GM21825 (cell line): ENCODE data around the gene HOXA7.

Experiments used
- ATAC-seq: cut with Tn5 transposase; IDR thresholded peaks from one replicate; pipeline ENCODE4 v1.9.1; 2021; ENCODE audit warnings: mild to moderate bottlenecking, moderate library complexity; ENCODE audit not compliant: unreplicated experiment

The HOXA7 gene

DNA sequence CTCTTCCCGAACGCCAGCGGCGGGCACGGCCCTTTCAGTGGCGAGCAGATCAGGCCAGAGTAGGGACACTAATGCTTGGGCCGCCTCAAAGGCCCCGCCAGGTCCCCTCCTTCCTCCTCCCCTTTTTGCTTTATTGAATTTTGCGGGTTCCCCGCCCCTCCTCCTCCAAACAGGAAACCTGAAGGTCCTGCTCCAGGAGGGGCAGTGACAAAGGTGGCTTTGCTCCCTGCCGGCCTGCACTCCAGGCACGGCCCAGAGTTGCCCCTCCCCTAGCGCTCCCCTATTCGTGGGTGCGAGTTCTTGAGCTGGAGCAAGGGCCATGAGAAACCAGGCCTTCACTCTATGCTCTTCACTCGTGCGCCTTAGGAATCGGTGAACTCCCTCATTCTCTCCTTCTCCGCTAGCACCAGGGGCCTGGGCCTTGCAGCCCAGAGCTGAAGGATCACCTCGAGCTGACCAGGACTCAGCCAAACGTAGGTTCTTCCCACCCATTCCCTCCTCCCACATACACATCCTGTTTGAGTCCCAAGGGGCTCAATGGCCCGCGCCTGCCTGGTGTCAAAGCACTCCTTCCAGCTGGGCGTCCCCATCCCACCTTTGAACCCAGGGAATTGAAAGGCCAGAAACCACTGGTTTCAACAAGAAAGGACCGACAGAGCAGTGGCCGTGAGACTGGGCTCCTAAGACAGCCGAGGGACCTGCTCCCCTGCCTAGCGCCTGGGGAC is 8.3 kb downstream of the HOXA7 start:
- ATAC-seq = no peak

DNA sequence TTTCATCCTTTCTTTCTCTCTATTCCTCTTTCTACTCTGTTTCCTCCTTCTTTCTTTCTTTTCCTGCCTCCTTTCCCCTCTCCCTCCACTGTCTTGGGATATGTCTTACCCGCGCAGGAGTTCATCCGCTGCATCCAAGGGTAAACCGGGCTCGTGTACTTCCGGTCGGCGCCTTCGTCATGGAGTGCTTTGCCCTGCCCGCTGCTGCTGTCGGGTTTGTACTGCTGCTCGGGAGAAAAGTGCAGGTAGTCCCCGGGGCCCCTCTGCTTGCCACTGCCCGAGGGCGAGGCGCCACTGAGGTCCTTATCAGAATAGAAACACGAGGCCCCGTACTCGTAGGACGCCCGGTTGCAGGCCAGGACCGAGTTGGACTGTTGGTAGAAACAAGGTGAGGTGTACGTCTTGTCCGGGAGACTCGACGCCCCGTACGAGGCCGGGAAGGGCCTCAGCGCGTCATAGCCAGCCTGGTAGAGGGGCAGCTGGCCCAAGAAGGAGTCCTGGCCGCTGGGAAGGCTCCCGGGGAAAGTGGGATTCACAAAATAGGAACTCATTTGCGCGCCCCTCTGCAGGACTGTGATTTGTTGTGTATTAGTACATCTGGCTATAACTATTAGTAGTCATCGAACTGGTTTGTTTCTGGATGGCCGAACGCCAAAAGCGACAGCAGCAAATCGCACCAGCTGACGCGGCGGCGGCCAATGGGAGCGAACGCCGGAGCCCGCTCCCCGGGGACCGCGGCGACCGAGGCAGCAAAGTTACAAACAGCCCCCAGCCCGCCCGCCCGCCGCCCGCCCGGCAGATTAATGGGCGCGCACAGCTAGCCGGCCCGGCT is 9.1 kb downstream of the HOXA7 start, which contains the start of gene HOXA6:
Gene HOXA6, minus strand, starts transcription at position 576 of the 832 bp plus-strand sequence. Its CDS starts 25 bp downstream, at position 551.
- ATAC-seq = no peak

DNA sequence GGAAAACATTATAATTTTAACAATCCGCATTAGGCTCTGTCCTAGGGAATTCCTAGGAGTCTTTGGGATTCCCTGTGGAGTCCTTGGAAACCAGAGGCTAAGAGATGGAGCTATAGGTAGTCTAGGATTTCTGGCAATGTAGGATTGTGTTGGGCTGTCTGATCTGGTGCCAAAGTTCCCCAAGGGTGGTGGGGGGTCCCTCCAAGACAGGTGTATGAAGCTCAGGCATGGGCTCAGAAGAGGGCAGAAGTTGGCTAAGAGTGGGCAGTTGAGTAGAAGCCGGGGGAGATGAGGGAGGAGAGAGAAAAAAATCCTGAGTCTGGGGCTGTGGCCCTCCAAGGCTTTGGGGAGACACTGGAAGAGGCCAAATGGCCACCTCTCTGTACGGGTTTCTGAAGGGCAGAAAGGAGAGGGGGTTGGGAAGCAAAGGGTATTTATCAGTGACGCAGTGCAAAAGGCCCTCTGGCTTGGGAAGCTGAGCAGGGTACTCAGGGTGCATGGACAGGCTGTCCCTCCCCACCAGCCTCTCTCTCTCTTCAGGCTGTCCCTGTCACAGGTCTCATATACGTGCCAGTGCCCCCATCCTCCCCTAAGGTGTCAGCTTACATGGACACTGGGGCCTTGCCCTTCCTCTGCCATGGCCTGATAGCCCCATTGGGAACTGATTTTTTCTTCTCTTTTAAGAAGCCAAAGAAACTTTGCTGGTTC is 9.8 kb downstream of the HOXA7 start:
- ATAC-seq = no peak

DNA sequence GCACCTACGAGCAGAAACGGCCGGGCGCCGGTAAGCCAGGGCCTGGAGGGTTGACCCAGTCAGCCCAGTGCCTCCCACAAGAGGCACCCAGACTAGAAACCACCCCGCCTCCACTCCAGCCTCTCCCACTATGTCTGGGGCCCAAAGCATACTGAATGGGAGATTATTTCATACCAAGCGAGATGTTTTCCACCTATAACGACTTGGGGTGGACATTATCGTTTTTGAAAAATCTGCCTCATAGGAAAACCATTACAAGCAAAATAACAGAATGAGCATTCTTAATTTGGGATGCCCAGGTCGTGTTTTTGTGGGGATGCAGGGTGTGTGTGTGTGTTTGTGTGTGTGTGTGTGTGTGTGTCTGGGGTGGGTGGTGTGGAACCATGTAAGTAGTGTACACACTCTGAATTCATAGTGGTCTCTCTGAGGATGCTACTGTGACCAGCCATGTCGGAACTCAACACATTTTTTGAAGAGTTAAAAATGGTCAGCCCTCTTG is 10.5 kb downstream of the HOXA7 start:
- ATAC-seq = no peak

DNA sequence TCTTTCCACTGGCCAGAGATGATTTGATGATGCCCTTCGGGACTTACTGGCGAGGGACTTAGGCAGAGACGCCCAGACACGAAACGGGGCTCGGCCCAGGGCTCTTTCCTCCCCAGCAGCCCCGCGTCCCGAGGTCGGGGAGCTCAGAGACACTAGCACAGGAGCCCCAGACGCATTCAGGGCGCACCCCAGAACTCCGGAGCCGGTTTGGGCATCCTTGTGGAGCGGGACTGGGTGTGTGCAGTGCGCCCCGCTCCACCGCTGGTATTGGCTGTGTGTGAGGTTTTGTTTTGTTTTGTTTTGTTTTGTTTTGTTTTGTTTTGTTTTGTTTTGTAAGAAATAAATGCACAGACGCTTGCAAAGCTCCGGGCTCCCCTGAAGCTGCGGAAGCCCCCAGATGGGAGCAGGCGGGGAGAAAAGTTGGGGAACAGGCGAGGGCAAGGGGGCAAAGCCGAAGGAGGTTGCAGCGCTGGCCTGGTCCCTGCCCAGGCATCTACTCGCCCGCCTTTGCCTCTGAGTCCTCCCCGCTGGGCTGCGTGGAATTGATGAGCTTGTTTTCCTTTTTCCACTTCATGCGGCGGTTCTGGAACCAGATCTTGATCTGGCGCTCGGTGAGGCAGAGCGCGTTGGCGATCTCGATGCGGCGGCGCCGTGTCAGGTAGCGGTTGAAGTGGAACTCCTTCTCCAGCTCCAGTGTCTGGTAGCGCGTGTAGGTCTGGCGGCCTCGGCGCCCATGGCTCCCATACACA is 11.1 kb downstream of the HOXA7 start:
- no peak for ATAC-seq

DNA sequence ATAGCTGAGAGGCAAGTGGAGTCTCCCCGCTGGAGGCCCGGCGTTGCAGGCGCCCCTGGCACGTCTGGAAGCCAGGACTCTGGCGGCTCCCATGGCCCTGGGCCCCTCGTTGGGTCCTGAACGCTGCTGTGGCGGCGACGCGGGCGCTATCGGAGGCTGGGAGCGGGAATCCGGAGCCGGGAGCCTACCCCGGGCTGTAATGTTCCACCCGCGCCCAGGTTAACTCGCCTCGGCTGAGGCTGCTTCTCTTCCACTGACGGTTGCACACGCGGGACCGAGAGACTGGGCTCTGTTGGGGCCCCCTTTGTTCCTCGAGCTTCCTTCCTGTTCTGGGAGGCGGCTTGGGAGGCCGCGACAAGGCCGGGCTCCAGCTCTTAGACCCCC is 11.7 kb downstream of the HOXA7 start:
- no peak for ATAC-seq

DNA sequence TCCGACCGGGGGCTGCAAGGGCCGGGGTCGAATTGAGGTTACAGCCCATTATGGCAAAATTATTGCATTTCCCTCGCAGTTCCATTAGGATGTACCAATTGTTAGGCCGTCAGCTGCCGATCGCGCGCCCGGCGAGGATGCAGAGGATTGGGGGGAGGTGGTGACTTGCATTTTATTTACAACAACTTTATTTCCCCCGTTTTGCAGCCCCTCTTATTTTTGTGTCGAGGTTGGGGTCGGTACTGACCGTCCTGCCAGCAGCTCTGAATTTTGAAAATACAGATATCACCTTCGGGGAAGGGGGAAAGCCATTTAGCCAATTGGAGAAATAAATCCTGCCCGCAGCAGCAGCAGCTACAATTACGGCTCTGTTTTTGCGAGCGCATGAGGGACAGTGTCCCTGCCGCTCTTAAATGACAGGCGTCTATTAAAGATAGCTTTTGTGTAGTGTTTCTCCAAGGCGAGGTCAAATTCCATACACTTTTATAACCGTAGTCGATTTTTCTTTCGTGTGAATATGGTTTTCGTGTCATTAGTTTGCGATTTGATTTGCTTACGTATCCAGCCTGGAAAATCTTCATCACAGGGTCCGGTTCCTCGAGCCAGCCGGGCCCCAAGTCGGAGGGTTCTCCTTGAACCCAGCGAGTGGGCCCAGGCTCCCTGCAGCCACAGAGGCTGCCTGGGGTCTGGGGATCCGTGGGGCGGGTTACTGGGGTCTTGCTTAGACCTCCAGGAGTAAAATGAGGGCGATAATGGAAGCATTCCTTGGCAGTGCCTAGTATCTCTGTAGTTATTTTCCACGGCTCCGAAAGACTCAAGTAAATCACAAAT is 12.3 kb downstream of the HOXA7 start:
- ATAC-seq = no peak

DNA sequence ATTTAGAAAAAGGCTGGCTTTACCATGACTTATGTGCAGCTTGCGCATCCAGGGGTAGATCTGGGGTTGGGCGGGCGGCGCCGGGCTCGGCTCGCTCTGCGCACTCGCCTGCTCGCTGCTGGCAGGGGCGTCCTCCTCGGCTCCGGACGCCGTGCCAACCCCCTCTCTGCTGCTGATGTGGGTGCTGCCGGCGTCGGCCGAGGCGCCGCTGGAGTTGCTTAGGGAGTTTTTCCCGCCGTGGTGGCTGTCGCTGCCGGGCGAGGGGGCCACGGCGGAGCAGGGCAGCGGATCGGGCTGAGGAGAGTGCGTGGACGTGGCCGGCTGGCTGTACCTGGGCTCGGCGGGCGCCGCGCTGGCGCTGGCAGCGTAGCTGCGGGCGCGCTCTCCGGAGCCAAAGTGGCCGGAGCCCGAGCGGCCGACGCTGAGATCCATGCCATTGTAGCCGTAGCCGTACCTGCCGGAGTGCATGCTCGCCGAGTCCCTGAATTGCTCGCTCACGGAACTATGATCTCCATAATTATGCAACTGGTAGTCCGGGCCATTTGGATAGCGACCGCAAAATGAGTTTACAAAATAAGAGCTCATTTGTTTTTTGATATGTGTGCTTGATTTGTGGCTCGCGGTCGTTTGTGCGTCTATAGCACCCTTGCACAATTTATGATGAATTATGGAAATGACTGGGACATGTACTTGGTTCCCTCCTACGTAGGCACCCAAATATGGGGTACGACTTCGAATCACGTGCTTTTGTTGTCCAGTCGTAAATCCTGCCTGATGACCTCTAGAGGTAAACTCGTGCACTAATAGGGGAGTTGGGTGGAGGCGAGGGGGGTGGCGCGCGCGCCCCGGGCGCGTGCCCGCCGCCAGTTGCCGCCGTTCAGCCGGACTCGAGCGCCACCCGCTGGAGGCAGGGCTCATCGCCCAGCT is 13.2 kb downstream of the HOXA7 start, which contains the start of gene HOXA5:
Gene HOXA5, minus strand, starts transcription at position 659 of the 927 bp plus-strand sequence. Its CDS starts 74 bp downstream, at position 585.
- ATAC-seq = no peak

DNA sequence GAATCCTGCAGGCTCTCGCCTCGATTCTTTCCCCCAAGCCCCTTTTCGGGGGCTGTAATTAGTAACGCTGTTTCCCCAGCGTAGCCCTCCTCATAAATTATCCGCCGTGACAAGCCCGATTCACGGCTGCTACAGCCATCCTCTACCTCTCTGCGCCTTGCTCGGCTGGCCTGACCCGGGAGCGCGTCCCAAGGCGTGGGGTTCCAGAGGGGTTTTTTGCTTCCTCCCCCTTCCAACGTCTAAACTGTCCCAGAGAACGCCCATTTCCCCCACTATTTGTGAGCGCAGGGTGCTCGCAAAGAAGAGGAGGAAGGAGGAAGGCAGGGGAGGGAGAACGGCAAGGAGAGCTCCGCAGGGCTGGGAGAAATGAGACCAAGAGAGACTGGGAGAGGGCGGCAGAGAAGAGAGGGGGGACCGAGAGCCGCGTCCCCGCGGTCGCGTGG is 13.9 kb downstream of the HOXA7 start:
- no peak for ATAC-seq

DNA sequence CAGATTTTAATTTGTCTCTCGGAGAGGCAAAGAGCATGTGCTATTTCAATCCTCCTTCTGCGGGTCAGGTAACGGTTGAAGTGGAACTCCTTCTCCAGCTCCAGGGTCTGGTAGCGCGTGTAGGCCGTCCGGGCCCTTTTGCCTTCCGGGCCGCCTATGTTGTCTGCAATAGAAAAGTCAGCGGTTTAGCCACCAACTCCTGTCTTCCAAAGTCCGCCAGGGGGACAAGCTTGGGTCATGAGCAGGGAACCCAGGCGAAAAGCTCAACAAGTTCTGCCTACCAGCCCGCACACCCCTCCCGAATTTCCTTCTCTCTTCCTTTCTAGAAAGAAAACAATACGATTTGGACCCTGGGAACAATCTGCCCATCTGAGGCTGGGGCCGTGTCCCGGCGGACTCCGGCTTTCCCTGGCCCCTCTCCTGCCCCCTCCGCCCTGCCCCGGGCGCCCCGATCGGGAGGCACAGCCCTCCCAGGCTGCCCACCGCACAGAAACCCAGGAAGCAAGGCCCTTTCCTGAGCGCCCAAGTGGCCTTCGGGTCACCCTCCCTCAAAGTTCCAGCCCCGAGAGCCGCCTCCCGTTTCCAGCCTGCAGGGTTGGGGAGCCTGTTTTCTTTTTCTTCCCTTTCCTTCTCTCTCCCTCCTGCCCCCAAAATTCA is 14.4 kb downstream of the HOXA7 start:
- ATAC-seq = no peak

DNA sequence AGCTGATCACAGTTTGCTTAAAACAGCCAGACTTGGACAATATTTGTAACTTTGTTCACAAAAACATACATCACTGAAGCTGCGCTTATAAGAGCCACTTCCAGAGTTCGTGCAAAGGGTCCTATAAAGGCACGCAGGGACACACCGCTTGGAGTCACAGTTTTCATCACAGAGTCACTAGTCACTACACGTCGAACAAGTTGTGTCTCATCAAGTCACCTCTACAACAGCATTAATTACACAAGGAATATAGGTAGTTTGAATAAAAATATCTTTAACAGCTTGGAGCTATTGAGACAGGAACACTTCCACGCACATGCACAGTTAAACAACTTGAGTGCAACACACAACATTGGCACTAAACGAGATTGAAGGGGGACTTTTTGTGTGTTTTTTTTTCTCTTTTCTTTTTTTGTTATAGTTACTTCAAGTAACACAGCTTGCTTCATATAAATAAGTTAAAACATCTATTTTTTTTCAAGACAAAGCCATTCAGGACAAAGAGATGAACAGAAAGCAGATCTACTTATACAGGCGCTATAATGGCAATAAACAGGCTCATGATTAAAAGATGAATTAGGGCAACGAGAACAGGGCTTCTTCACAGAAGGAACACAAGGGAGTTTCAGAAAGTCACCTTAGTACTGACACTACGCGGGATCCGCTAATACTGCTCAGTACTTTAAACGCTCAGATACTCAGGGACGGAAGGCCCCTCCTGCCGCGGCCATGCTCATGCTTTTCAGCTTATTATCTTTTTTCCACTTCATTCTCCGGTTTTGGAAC is 15.1 kb downstream of the HOXA7 start:
- ATAC-seq = no peak

DNA sequence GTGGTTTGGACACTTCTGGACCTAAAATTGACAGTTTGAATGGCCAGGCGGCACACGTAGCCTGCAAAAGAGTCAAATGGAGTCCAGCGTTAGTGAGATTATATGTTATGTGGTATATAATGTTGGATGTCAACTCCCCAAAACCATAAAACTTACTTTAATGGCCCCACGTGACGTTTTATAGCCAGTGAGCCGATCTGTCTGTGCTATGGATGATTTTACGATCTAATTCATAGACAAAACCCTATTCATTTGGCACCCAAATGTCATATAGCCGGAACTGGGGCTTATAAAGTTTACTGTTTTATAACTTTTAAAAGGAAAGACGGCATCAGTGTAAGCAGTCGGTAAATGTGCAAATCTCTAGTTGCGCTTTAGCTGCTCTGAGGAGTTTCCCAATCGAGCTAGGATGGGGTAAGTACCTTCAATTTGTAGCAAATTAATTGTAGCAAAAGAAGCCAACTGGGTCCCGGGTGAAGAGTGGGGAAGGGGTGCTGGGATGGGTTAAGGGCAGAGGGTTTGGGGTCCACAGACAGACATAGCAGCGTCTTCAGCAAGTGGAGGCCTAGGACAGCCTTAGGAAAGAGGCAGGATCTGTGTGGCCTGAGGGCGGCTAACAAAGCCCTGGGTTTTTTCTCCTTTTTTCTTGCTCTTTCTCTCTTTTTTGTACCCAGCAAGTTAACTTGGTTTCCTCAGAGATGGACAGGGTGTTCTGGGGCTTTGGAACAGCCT is 16.2 kb downstream of the HOXA7 start:
- ATAC-seq = no peak

DNA sequence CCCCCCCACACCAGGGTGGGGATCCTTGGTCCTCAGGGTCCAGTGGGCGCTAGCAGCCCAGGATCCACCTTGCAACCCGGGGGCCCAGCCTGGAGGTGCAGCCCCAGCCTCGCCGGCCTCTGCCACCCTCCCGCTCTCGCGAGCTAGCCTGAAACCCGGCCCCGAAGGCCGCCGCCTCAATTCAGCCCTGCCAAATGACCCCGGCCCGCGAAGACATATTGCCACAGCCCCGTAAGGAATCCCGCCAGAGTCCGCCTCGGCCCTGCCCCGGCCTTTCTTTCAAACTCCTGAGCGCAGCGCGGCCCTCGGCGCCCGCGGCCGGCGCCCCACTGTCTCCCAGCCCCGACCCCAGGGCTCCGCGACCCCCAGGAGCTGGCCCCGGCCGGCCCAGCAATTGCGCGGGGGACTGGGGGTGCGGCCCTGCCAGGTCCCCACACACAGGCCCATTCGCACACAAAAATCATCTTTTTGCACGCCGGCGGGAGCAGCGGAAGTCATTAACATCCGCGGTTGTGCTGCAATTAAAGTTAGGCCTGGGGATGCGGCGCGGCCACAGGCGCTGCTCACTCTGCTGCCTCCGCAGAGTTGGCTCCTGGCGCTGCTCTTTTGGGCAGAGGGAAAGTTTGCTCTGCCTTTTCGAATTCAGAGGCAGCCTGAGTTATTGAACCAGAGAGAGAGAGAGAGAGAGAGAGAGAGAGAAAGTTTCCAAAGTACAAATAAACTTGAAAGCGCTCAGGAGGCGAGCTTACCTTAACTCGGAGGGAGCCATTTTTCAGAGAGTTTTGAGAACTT is 16.9 kb downstream of the HOXA7 start:
- ATAC-seq = no peak

DNA sequence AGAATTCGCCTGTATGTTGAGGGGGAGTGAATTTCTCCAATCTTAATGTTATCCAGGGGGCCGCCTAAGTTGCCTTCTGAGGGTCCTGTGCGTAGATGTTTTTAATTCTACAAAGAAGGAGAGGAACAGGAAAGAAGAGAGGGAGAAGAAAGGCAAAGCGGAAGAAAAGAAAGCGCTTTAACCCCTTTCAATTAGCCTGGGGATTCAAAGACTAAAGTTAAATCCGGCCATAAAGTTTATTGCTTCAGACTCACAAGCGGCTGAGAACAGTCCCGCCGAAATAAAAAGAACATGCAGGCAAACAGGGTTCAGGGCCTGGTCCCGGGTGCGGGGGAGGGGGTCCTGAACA is 17.5 kb downstream of the HOXA7 start:
- no peak for ATAC-seq

DNA sequence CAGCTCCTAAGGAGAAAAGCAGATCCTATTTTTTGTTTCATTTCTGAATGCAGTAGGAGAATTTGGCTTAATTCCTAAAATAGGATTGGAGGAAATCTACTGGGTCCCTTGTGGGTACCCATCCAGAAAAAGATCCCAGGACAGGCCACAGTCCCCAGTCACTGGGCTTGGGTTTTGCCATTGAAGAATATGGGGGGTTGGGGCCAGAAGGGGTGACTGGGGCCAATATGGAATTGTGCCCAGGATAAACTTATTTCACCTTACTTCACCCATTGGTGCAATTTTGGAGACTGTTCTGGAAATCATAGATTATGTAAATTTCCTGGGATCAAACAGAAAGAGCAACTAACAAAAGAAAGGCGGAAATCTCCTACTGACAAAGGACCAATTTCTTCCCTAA is 18.0 kb downstream of the HOXA7 start:
- no peak for ATAC-seq
